BLaER1 (cell line): ENCODE data around the gene RSPRY1.
"Not testable (repeated sequence)": the region's sequence is repeated elsewhere in the genome, so short reads cannot be mapped to it uniquely, and the experiment has no call there.

Experiments
- H3K27ac ChIP-seq: shearing (Covaris generic); formaldehyde crosslinking; 2 replicates; pipeline ENCODE4 v1.8.1; 2022
- H3K27me3 ChIP-seq: shearing (Covaris generic); formaldehyde crosslinking; 2 replicates; pipeline ENCODE4 v1.8.1; 2022
- H3K36me3 ChIP-seq: shearing (Covaris generic); formaldehyde crosslinking; 2 replicates; pipeline ENCODE4 v1.8.1; 2022
- H3K4me1 ChIP-seq: shearing (Covaris generic); formaldehyde crosslinking; 2 replicates; pipeline ENCODE4 v1.8.1; 2022
- H3K4me2 ChIP-seq: shearing (Covaris generic); formaldehyde crosslinking; 2 replicates; pipeline ENCODE4 v1.8.1; 2022
- H3K4me3 ChIP-seq: shearing (Covaris generic); formaldehyde crosslinking; 2 replicates; pipeline ENCODE4 v1.8.1; 2022
- H3K9ac ChIP-seq: shearing (Covaris generic); formaldehyde crosslinking; 2 replicates; pipeline ENCODE4 v1.8.1; 2022
- H3K9me3 ChIP-seq: shearing (Covaris generic); formaldehyde crosslinking; 2 replicates; pipeline ENCODE4 v1.8.1; 2022
- H4K20me1 ChIP-seq: shearing (Covaris generic); formaldehyde crosslinking; 2 replicates; pipeline ENCODE4 v1.8.1; 2022
- Cebpa-rat ChIP-seq: shearing (Covaris generic); IDR thresholded peaks from 2 replicates; pipeline ENCODE4 v1.8.1; 2022

Gene RSPRY1

DNA sequence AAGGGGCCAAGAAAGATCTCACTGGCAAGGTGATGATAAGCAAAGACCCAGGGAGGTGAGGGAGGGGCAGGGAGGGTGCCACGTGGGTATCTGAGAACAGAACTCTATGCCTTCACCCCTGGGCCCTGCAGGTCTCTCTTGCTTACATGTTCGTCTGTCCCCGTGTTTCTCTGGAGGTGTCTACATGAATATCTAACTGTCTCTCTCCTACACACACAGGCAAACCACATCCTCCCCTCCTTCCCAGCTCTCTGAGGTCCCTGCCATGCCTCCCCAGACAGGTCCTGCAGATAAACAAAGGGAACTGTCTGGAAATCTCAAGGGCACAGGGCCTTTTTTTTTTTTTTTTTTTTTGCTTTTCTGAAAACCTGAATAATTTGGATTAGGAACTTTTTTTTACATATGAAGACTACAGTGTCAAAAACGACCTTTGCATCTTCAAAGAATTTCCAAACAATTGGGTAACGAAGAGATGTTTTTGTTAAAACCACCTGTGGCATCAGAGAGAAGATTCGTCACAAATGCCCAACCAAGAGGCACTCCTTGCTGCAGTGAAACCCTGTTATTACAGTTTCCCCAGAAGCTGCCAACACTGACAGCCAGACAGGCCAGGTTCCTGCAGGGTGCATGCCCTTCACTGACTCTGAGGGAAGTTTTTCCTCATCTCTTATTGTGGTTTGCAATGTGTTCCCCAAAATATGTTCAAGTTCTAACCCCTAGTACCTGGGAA is 80.6 kb downstream of the RSPRY1 start:
- Histone ChIP-seq H3K9me3 (no peaks in the 10 kb centered on the region), H3K9ac (no peak overlapping the region), H3K4me1 (peaks cover 20% of the 10 kb centered on the region), H3K36me3 (no peaks in the 10 kb centered on the region), H3K27me3 (no peaks in the 10 kb centered on the region), H3K4me2 (peak overlapping the region; percentile 24; the same call in 1 of the 2 replicates), H3K4me3 (no peak overlapping the region), H3K27ac (no peak overlapping the region), H4K20me1 (no peaks in the 10 kb centered on the region)
- no peak for TF ChIP-seq Cebpa-rat

DNA sequence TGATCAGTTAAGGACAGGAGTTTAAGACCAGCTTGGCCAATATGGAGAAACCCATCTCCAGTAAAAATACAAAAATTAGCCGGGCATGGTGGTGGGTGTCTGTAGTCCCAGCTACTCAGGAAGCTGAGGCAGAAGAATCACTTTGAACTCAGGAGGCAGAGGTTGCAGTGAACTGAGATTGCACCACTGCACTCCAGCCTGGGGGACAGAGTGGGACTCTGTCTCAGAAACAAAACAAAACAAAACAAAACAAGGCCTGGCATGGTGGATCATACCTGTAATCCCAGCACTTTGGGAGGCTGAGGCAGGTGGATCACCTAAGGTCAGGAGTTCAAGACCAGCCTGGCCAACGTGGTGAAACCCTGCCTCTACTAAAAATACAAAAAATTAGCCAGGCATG is 81.2 kb downstream of the RSPRY1 start:
- not testable (repeated sequence) for H3K27ac ChIP-seq, H3K4me3 ChIP-seq, H3K27me3 ChIP-seq, H3K36me3 ChIP-seq, H4K20me1 ChIP-seq, H3K9ac ChIP-seq, H3K9me3 ChIP-seq
- peak overlapping the region; percentile 24; the same call in 1 of the 2 replicates for H3K4me2 ChIP-seq
- peaks cover 20% of the 10 kb centered on the region for H3K4me1 ChIP-seq

- Histone ChIP-seq H3K9ac (no peak overlapping the region), H4K20me1 (no peaks in the 10 kb centered on the region), H3K4me2 (no peak overlapping the region), H3K36me3 (no peaks in the 10 kb centered on the region), H3K9me3 (no peaks in the 10 kb centered on the region), H3K27ac (no peak overlapping the region), H3K4me1 (peaks cover 17% of the 10 kb centered on the region), H3K27me3 (no peaks in the 10 kb centered on the region), H3K4me3 (no peak overlapping the region)
- no peak for TF ChIP-seq Cebpa-rat
Observed at GRCh38 chr16:57268804-57269800, 83.0 kb downstream of the RSPRY1 start.

DNA sequence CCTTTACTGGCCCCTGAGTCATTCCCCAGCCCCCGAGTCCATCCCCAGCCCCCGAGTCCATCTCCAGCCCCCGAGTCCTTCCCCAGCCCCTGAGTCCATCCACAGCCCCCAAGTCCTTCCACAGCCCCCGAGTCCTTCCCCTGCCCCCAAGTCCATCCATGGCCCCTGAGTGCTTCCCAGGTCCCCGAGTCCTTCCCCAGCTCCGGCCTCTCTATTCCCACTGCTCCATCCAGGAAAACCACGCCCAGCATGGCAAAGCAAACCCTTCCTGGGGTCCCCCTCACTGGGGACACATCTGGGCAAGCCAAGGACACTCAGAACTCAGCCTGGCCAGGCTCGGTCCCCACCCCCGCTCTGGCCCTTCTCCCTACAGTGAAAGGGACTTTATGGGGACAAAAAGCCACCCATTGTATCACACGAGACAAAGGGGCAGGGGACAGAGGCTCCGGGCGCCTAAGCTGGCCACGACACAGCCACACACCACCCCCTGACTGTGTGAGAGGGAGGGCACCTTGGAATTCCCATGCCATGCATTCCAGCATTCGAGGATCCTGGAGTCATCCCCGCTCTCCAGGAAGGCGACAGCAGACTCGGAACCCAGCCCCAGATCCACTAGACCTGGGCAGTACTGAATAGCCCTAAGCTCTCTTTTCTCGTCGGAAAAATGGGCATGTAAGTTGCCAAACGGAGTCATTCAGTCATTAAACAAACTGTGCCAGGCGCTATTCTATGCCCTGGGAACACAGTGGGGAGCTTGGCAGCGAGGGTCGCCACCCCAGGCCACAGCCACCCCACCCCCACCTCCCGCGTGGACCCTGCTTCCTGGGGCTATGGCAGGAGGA is 84.3 kb downstream of the RSPRY1 start:
- no peak for TF ChIP-seq Cebpa-rat
- Histone ChIP-seq H3K36me3 (no peaks in the 10 kb centered on the region), H3K9ac (no peak overlapping the region), H3K27me3 (no peaks in the 10 kb centered on the region), H3K4me3 (no peak overlapping the region), H3K27ac (no peak overlapping the region), H3K9me3 (no peaks in the 10 kb centered on the region), H4K20me1 (no peaks in the 10 kb centered on the region), H3K4me1 (peaks cover 14% of the 10 kb centered on the region), H3K4me2 (no peak overlapping the region)

DNA sequence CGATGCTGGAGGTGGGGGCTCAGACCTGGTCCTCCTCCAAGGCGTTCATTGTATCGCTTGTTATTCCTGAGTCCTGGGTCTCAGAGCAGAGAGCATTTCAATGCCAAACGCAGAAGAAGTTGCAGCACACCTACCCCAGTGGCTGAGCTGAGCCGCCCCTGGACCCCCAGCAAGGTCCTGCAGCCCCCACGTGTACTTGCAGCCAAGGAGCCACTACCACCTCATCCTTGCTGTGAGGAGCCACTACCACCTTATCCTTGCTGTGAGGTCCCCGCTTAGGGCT is 84.9 kb downstream of the RSPRY1 start:
- Histone ChIP-seq H3K9ac (no peak overlapping the region), H3K36me3 (no peaks in the 10 kb centered on the region), H3K27me3 (no peaks in the 10 kb centered on the region), H3K4me3 (no peak overlapping the region), H3K4me1 (peaks cover 14% of the 10 kb centered on the region), H4K20me1 (no peaks in the 10 kb centered on the region), H3K4me2 (no peak overlapping the region), H3K27ac (no peak overlapping the region), H3K9me3 (no peaks in the 10 kb centered on the region)
- no peak for TF ChIP-seq Cebpa-rat

DNA sequence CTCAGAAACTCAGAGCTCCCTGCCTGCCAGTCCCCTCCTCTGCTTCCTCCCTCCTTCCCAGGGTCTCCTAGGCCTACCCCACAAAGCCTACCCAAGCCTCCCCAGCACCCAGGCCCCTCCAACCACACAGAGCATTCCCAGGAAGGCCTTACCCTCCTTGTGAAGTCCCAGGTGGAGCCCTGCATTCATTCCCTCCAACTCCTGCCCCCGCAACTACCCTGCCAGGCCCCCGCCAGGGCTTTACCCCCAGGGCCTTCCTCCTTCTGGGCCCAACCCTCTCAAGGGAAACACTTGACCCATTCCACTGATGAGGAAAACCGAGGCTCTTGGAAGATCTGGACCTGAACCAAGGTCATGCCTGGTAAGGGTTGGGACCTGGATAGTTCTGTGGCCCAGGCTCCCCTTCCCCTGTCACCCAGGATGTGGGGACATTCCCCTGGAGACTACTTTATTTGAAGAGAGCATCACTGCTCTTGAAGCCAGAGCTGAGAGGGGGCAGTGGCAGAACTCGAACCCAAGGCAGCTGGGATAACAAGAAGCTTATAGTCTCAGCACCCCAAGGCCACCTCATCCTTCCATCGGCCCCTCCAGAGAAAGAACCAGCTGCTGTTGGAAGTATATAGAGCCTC is 85.9 kb downstream of the RSPRY1 start:
- Histone ChIP-seq H3K4me1 (peaks cover 5% of the 10 kb centered on the region), H3K9me3 (no peaks in the 10 kb centered on the region), H3K9ac (no peak overlapping the region), H3K4me3 (no peak overlapping the region), H3K4me2 (no peak overlapping the region), H3K27me3 (no peaks in the 10 kb centered on the region), H3K27ac (no peak overlapping the region), H3K36me3 (no peaks in the 10 kb centered on the region), H4K20me1 (no peaks in the 10 kb centered on the region)
- TF ChIP-seq Cebpa-rat: no peak

DNA sequence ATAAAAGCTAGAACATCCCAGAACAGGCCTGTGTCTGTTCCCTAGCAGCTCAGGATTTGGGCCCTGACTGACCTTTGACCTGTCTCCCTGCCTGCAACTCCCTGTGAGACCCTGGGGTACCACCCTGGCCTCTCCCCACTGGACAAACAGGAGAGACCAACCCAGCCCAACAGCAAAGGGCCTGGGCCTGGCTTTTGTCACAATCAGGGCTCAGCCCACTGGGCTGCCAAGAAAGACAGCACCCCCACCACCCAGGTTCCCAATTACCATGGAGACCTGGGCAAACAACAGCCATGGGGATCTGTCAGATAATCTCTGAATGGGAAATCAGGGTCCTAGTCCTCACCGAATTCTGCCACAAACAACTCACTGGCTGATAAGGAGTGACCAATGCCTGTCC is 87.2 kb downstream of the RSPRY1 start:
- no peak overlapping the region for H3K4me3 ChIP-seq
- H3K27me3 ChIP-seq: no peaks in the 10 kb centered on the region
- H3K27ac ChIP-seq: no peak overlapping the region
- no peak overlapping the region for H3K9ac ChIP-seq
- no peak for TF ChIP-seq Cebpa-rat
- no peaks in the 10 kb centered on the region for H4K20me1 ChIP-seq
- no peak overlapping the region for H3K4me2 ChIP-seq
- H3K9me3 ChIP-seq: no peaks in the 10 kb centered on the region
- peaks cover 12% of the 10 kb centered on the region for H3K4me1 ChIP-seq
- no peaks in the 10 kb centered on the region for H3K36me3 ChIP-seq

DNA sequence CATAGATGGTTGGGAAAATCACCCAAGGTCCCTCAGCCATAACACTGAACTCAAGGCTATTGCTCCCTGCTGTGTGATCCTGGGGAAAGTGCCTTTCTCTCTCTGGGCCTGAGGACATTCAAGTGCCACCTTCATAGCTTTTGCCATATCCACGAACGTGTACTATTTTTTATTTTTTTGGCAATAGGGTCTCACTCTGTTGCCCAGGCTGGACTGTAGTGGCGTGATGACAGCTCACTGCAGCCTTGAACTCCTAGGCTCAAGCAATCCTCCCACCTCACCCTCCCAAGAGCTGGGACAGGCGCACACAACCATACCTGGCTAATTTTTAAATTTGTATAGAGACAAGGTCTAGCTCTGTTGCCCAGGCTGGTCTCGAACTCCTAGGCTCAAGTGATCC is 87.7 kb downstream of the RSPRY1 start:
- no peaks in the 10 kb centered on the region for H4K20me1 ChIP-seq
- no peak overlapping the region for H3K27ac ChIP-seq
- no peak overlapping the region for H3K4me3 ChIP-seq
- no peaks in the 10 kb centered on the region for H3K36me3 ChIP-seq
- peaks cover 12% of the 10 kb centered on the region for H3K4me1 ChIP-seq
- no peaks in the 10 kb centered on the region for H3K27me3 ChIP-seq
- TF ChIP-seq Cebpa-rat: no peak
- H3K9ac ChIP-seq: no peak overlapping the region
- no peaks in the 10 kb centered on the region for H3K9me3 ChIP-seq
- H3K4me2 ChIP-seq: no peak overlapping the region

- not testable (repeated sequence) for H3K27ac ChIP-seq, H3K4me3 ChIP-seq, H3K36me3 ChIP-seq, H3K9me3 ChIP-seq, H3K9ac ChIP-seq, H3K4me2 ChIP-seq, H3K27me3 ChIP-seq, H4K20me1 ChIP-seq
- peaks cover 12% of the 10 kb centered on the region for H3K4me1 ChIP-seq
Observed at GRCh38 chr16:57275946-57276345, 89.8 kb downstream of the RSPRY1 start.
